Activated naive CD4-positive, alpha-beta T cell treated with anti-CD3 and anti-CD28 coated beads for 36 hours (primary cell): ENCODE measurements around the gene TAGAP. TPM values are rescaled to one million over a fixed set of nuclear protein-coding genes. Genes with fewer than 3 reads are reported as not detected.

Experiments used
- total RNA-seq, 2 experiments: library from RNA; stranded (reverse); gene quantifications; one replicate each; pipeline ENCODE4 v1.2.3, GENCODE V29; 2021

The TAGAP gene
- total RNA-seq, 2 experiments from 2014 or later, result 79.6 to 82.6 TPM

Other genes with a start within 250 kb of the TAGAP start
- gene EZR, start 225.6 kb downstream of the TAGAP start, total RNA-seq, result 100 to 1,000 TPM; 229 to 230 TPM
- 1 to 10 TPM; 3.0 to 3.2 TPM for gene RSPH3, start 44.8 kb downstream of the TAGAP start, total RNA-seq
- not detected for gene FNDC1, start 124.4 kb upstream of the TAGAP start, total RNA-seq